CD14-positive monocyte (primary cell): ENCODE data around the gene FAM3A. TPM values are rescaled to one million over a fixed set of nuclear protein-coding genes. Genes with fewer than 3 reads are reported as not detected.

Source experiments
- DNase-seq, 3 donors: peaks; one replicate each; pipeline ENCODE4 v3.0.0-alpha.2; 2011 to 2022
- H2AFZ ChIP-seq: 2 replicates; pipeline ENCODE4 v1.6.0; 2012; ENCODE audit warnings: mild to moderate bottlenecking, low read depth, low read length, inconsistent platforms; ENCODE audit not compliant: insufficient read depth, poor library complexity, severe bottlenecking
- H3K27ac ChIP-seq, 2 donors: 1 replicate in 1 of 2; 2 replicates in 1 of 2; pipeline ENCODE4 v1.5.1; 2012 to 2013; ENCODE audit warnings: low read length in 2 of 2, control low read depth in 1 of 2, inconsistent platforms in 1 of 2, low read depth in 1 of 2, mild to moderate bottlenecking in 1 of 2
- H3K27me3 ChIP-seq, 2 donors: one replicate each; pipeline versions ENCODE4 v1.6.0 to v1.6.1; 2011 to 2013; ENCODE audit warnings: low read length in 2 of 2; ENCODE audit not compliant: control insufficient read depth in 2 of 2, insufficient read depth in 2 of 2
- H3K36me3 ChIP-seq, 2 donors: replicated peaks in 1 of 2; 1 replicate in 1 of 2; 2 replicates in 1 of 2; pipeline versions ENCODE4 v1.5.1 to v1.6.1; 2012 to 2013; ENCODE audit warnings: low read length in 2 of 2, control low read depth in 1 of 2, inconsistent platforms in 1 of 2, mild to moderate bottlenecking in 1 of 2; ENCODE audit not compliant: insufficient read depth in 2 of 2, control insufficient read depth in 1 of 2
- H3K4me1 ChIP-seq, 2 donors: 1 replicate in 1 of 2; 2 replicates in 1 of 2; pipeline versions ENCODE4 v1.5.1 to v1.6.1; 2012 to 2013; ENCODE audit warnings: low read length in 2 of 2, control low read depth in 1 of 2, inconsistent platforms in 1 of 2, mild to moderate bottlenecking in 1 of 2, moderate library complexity in 1 of 2; ENCODE audit not compliant: insufficient read depth in 2 of 2, control insufficient read depth in 1 of 2
- H3K4me2 ChIP-seq: replicated peaks from 2 replicates; pipeline ENCODE3; 2012; ENCODE audit warnings: low read length, moderate library complexity, mild to moderate bottlenecking; ENCODE audit not compliant: poor library complexity, severe bottlenecking; ENCODE audit errors: extremely low read depth
- H3K4me3 ChIP-seq, 3 experiments: fragments of 200-600 bp in 1 of 3; sonication (generic) in 1 of 3; replicated peaks in 1 of 3; 1 replicate in 2 of 3; 2 replicates in 1 of 3; pipeline ENCODE4 v1.5.1; 2011 to 2013; ENCODE audit warnings: low read length in 3 of 3, mild to moderate bottlenecking in 3 of 3, control low read depth in 2 of 3, low read depth in 2 of 3, inconsistent platforms in 1 of 3, moderate library complexity in 1 of 3
- H3K79me2 ChIP-seq: 2 replicates; pipeline ENCODE4 v1.6.0; 2012; ENCODE audit warnings: mild to moderate bottlenecking, control low read depth, inconsistent platforms, low read length, moderate library complexity; ENCODE audit not compliant: insufficient read depth
- H3K9ac ChIP-seq: 2 replicates; pipeline ENCODE4 v1.6.0; 2017; ENCODE audit warnings: low read length, mild to moderate bottlenecking; ENCODE audit not compliant: insufficient read depth, poor library complexity, severe bottlenecking
- H3K9me3 ChIP-seq, 2 donors: replicated peaks in 1 of 2; 1 replicate in 1 of 2; 2 replicates in 1 of 2; pipeline versions ENCODE4 v1.5.1 to v1.6.1; 2012 to 2013; ENCODE audit warnings: low read length in 2 of 2, control low read depth in 1 of 2; ENCODE audit not compliant: control insufficient read depth in 1 of 2, insufficient read depth in 1 of 2
- H4K20me1 ChIP-seq: 2 replicates; pipeline ENCODE4 v1.6.0; 2012; ENCODE audit warnings: mild to moderate bottlenecking, low read length, control low read depth, moderate library complexity; ENCODE audit not compliant: insufficient read depth
- H3K27ac Mint-ChIP-seq, 7 donors: one replicate each; pipeline ENCODE4 v1.8.0; 2020; ENCODE audit warnings: mild to moderate bottlenecking in 7 of 7, mixed read lengths in 7 of 7, moderate library complexity in 6 of 7, inconsistent platforms in 2 of 7
- H3K27me3 Mint-ChIP-seq, 3 donors: one replicate each; pipeline ENCODE4 v1.8.0; 2021 to 2022; ENCODE audit warnings: low read depth in 3 of 3, mild to moderate bottlenecking in 3 of 3, mixed read lengths in 3 of 3, moderate library complexity in 3 of 3, inconsistent platforms in 1 of 3
- H3K36me3 Mint-ChIP-seq, 2 donors: one replicate each; pipeline ENCODE4 v1.8.0; 2020; ENCODE audit warnings: mixed read lengths in 2 of 2, inconsistent platforms in 1 of 2, mild to moderate bottlenecking in 1 of 2
- H3K4me1 Mint-ChIP-seq: one replicate; pipeline ENCODE4 v1.8.0; 2020; ENCODE audit warnings: mild to moderate bottlenecking, mixed read lengths
- H3K4me3 Mint-ChIP-seq, 2 donors: one replicate each; pipeline ENCODE4 v1.8.0; 2020; ENCODE audit warnings: mild to moderate bottlenecking in 2 of 2, mixed read lengths in 2 of 2, moderate library complexity in 1 of 2
- H3K9me3 Mint-ChIP-seq, 7 donors: one replicate each; pipeline ENCODE4 v1.8.0; 2020 to 2022; ENCODE audit warnings: mixed read lengths in 7 of 7, mild to moderate bottlenecking in 6 of 7, moderate library complexity in 6 of 7, inconsistent platforms in 2 of 7
- WGBS: methylation state at CpG from one replicate; pipeline ENCODE4 v1.1.5; 2013; ENCODE audit warnings: missing lambda C conversion rate; ENCODE audit not compliant: insufficient coverage; 5-methylcytosine and 5-hydroxymethylcytosine counted together
- intact Hi-C, 2 donors: fragments of 100-400 bp; cut with micrococcal nuclease; formaldehyde crosslinking; loops; one replicate each; pipeline versions ENCODE4 v1.15.0 to v1.15.1; 2023
- polyA plus RNA-seq, 3 donors: library from polyadenylated mRNA; depleted of rRNA in 1 of 3; unstranded in 2 of 3; stranded (reverse) in 1 of 3; fragments of 300-500 nt in 2 of 3; fragments of >200 nt in 1 of 3; fragmentation: Illumina TruSeq in 2 of 3; gene quantifications; 1 replicate in 2 of 3; 2 replicates in 1 of 3; pipeline ENCODE4 v1.2.3, GENCODE V29; 2012 to 2021
- TF ChIP-seq, protein P1 (sequence below): fragments of 200-600 bp; IDR thresholded peaks from one replicate; pipeline ENCODE4 v1.8.0; 2022; ENCODE audit warnings: antibody characterized with exemption, mild to moderate bottlenecking

FAM3A gene
- polyA plus RNA-seq, 3 donors: 14.5 to 26.5 (median 16.3) TPM

DNA sequence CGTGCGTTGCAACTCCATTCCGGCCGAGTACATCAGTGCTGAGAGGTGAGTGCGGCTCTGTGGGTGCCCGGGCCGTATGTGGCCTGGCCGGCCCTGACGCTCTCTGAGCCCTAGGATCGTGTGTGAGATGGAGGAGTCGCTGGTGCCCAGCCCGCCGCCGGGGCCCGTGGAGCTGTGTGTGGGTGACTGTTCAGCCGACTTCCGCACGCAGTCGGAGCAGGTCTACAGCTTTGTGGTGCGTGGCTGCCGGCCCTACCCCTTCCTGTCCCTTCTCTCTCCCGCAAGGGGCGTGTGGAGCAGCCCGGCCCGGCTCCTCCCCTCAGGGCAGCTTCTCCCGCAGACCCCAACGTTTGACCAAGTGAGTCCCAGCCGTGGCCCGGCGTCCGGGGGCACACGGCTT, 50.0 kb downstream of the FAM3A start:
- H3K36me3 ChIP-seq: no peaks in the 10 kb centered on the region
- H3K9ac ChIP-seq: no peak overlapping the region
- no peak overlapping the region for H3K4me3 ChIP-seq
- H3K4me1 Mint-ChIP-seq: no peaks in the 10 kb centered on the region
- no peak overlapping the region for H3K27ac ChIP-seq
- H3K27me3 Mint-ChIP-seq: peaks cover 0 to 14% (median 4%) of the 10 kb centered on the region in 3 donors
- no peak overlapping the region for H3K27ac Mint-ChIP-seq
- H3K4me1 ChIP-seq: no peaks in the 10 kb centered on the region
- no peaks in the 10 kb centered on the region for H3K27me3 ChIP-seq
- 91% methylated on average over 9 of the region's 32 CpGs for WGBS
- no peaks in the 10 kb centered on the region for H3K36me3 Mint-ChIP-seq
- no peak overlapping the region for H2AFZ ChIP-seq
- DNase-seq: no peak
- TF ChIP-seq, protein P1, sequence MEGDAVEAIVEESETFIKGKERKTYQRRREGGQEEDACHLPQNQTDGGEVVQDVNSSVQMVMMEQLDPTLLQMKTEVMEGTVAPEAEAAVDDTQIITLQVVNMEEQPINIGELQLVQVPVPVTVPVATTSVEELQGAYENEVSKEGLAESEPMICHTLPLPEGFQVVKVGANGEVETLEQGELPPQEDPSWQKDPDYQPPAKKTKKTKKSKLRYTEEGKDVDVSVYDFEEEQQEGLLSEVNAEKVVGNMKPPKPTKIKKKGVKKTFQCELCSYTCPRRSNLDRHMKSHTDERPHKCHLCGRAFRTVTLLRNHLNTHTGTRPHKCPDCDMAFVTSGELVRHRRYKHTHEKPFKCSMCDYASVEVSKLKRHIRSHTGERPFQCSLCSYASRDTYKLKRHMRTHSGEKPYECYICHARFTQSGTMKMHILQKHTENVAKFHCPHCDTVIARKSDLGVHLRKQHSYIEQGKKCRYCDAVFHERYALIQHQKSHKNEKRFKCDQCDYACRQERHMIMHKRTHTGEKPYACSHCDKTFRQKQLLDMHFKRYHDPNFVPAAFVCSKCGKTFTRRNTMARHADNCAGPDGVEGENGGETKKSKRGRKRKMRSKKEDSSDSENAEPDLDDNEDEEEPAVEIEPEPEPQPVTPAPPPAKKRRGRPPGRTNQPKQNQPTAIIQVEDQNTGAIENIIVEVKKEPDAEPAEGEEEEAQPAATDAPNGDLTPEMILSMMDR: no peak
- no peak overlapping the region for H3K4me2 ChIP-seq
- no peak overlapping the region for H3K4me3 Mint-ChIP-seq
- no peaks in the 10 kb centered on the region for H4K20me1 ChIP-seq
- H3K79me2 ChIP-seq: no peaks in the 10 kb centered on the region
- intact Hi-C loops: no loop called here
- peaks cover 0 to 7% (median 6%) of the 10 kb centered on the region in 7 donors for H3K9me3 Mint-ChIP-seq
- H3K9me3 ChIP-seq: peaks cover 0 to 4% of the 10 kb centered on the region in 2 donors

DNA sequence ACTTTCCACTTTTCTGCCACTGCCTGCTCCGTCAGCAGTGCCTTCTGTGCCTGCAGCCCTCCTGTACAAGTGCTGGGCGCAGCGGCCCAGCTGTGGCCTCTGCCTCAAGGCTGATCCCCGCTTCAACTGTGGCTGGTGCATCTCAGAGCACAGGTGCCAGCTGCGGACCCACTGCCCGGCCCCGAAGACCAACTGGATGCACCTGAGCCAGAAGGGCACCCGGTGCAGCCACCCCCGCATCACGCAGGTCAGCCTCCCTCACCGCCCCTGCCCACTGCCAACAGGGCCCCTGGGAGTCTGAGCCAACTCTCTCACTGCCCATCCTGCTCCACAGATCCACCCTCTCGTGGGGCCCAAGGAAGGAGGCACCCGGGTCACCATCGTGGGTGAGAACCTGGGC, 50.4 kb downstream of the FAM3A start:
- H3K4me2 ChIP-seq: no peak overlapping the region
- no peaks in the 10 kb centered on the region for H3K36me3 ChIP-seq
- Mint-ChIP-seq H3K27me3 (peaks cover 0 to 13% (median 4%) of the 10 kb centered on the region in 3 donors), H3K27ac (no peak overlapping the region), H3K4me3 (no peak overlapping the region), H3K9me3 (peaks cover 0 to 7% (median 4%) of the 10 kb centered on the region in 7 donors), H3K36me3 (no peaks in the 10 kb centered on the region), H3K4me1 (no peaks in the 10 kb centered on the region)
- no peaks in the 10 kb centered on the region for H3K79me2 ChIP-seq
- H2AFZ ChIP-seq: no peak overlapping the region
- H3K9ac ChIP-seq: no peak overlapping the region
- H4K20me1 ChIP-seq: no peaks in the 10 kb centered on the region
- no peak overlapping the region for H3K4me3 ChIP-seq
- peaks cover 0 to 4% of the 10 kb centered on the region in 2 donors for H3K9me3 ChIP-seq
- no peak overlapping the region for H3K27ac ChIP-seq
- intact Hi-C loops: no loop called here
- DNase-seq: no peak
- H3K4me1 ChIP-seq: no peaks in the 10 kb centered on the region
- WGBS: 92% methylated on average over 10 of the region's 14 CpGs
- TF ChIP-seq, protein P1: no peak
- no peaks in the 10 kb centered on the region for H3K27me3 ChIP-seq
